ENCODE results near the gene SH2D7.
A peak's percentile ranks its signal among the peaks of the same experiment; 100 is the strongest.

SH2D7 gene

GRCh38 chr15:78055919-78056713 lies 36.2 kb upstream of the SH2D7 start:
- Mint-ChIP-seq H3K4me1 (peaks cover 93% of the 10 kb centered on the region), H3K9me3 (no peaks in the 10 kb centered on the region), H3K4me3 (peak overlapping the region; percentile 39), H3K27ac (peak overlapping the region; percentile 91), H3K27me3 (no peaks in the 10 kb centered on the region), H3K36me3 (ENCODE audit: low read depth) (peaks cover 21% of the 10 kb centered on the region)
- DNase-seq: no peak
- peak; percentile 23 for ATAC-seq

GRCh38 chr15:78056714-78057269 lies 35.6 kb upstream of the SH2D7 start:
- Mint-ChIP-seq H3K27ac (peak overlapping the region; percentile 91), H3K9me3 (no peaks in the 10 kb centered on the region), H3K36me3 (ENCODE audit: low read depth) (peaks cover 21% of the 10 kb centered on the region), H3K4me3 (peak overlapping the region; percentile 41), H3K4me1 (peaks cover 90% of the 10 kb centered on the region), H3K27me3 (no peaks in the 10 kb centered on the region)
- ATAC-seq: peak; percentile 1
- DNase-seq: no peak

- no peaks in the 10 kb centered on the region for H3K27me3 Mint-ChIP-seq
- H3K27ac Mint-ChIP-seq: no peak overlapping the region
- no peaks in the 10 kb centered on the region for H3K9me3 Mint-ChIP-seq
- no peak for DNase-seq
- peaks cover 15% of the 10 kb centered on the region for H3K36me3 Mint-ChIP-seq (ENCODE audit: low read depth)
- no peak for ATAC-seq
- no peak overlapping the region for H3K4me3 Mint-ChIP-seq
- peaks cover 89% of the 10 kb centered on the region for H3K4me1 Mint-ChIP-seq
Observed at GRCh38 chr15:78057803-78058202, 34.6 kb upstream of the SH2D7 start.

- DNase-seq (no peak), ATAC-seq (no peak)
- no peak overlapping the region for H3K4me3 Mint-ChIP-seq
- H3K27me3 Mint-ChIP-seq: no peaks in the 10 kb centered on the region
- H3K4me1 Mint-ChIP-seq: peaks cover 89% of the 10 kb centered on the region
- peaks cover 9% of the 10 kb centered on the region for H3K36me3 Mint-ChIP-seq (ENCODE audit: low read depth)
- H3K27ac Mint-ChIP-seq: peak overlapping the region; percentile 19
- H3K9me3 Mint-ChIP-seq: no peaks in the 10 kb centered on the region
Observed at GRCh38 chr15:78058401-78058935, 33.9 kb upstream of the SH2D7 start.

GRCh38 chr15:78059110-78059839 lies 33.1 kb upstream of the SH2D7 start:
- Mint-ChIP-seq H3K36me3 (ENCODE audit: low read depth) (peaks cover 3% of the 10 kb centered on the region), H3K4me1 (peaks cover 84% of the 10 kb centered on the region), H3K27ac (peak overlapping the region; percentile 19), H3K9me3 (no peaks in the 10 kb centered on the region), H3K4me3 (no peak overlapping the region), H3K27me3 (no peaks in the 10 kb centered on the region)
- ATAC-seq: no peak
- no peak for DNase-seq

- Mint-ChIP-seq H3K4me3 (no peak overlapping the region), H3K36me3 (ENCODE audit: low read depth) (peaks cover 1% of the 10 kb centered on the region), H3K27ac (no peak overlapping the region), H3K4me1 (peaks cover 74% of the 10 kb centered on the region), H3K9me3 (no peaks in the 10 kb centered on the region), H3K27me3 (no peaks in the 10 kb centered on the region)
- no peak for DNase-seq
- no peak for ATAC-seq
Observed at GRCh38 chr15:78060232-78060631, 32.1 kb upstream of the SH2D7 start.

- DNase-seq (no peak), ATAC-seq (peak; percentile 69)
- Mint-ChIP-seq H3K4me3 (peak overlapping the region; percentile 67), H3K27ac (peak overlapping the region; percentile 5), H3K36me3 (ENCODE audit: low read depth) (no peaks in the 10 kb centered on the region), H3K27me3 (no peaks in the 10 kb centered on the region), H3K4me1 (peaks cover 57% of the 10 kb centered on the region), H3K9me3 (no peaks in the 10 kb centered on the region)
Observed at GRCh38 chr15:78061963-78062427, 30.4 kb upstream of the SH2D7 start.

GRCh38 chr15:78063217-78063616 lies 29.1 kb upstream of the SH2D7 start:
- H3K9me3 Mint-ChIP-seq: no peaks in the 10 kb centered on the region
- no peak overlapping the region for H3K4me3 Mint-ChIP-seq
- peaks cover 45% of the 10 kb centered on the region for H3K4me1 Mint-ChIP-seq
- H3K27ac Mint-ChIP-seq: no peak overlapping the region
- H3K27me3 Mint-ChIP-seq: no peaks in the 10 kb centered on the region
- H3K36me3 Mint-ChIP-seq (ENCODE audit: low read depth): no peaks in the 10 kb centered on the region
- DNase-seq: no peak
- no peak for ATAC-seq

- Mint-ChIP-seq H3K4me3 (no peak overlapping the region), H3K36me3 (ENCODE audit: low read depth) (no peaks in the 10 kb centered on the region), H3K4me1 (peaks cover 37% of the 10 kb centered on the region), H3K9me3 (no peaks in the 10 kb centered on the region), H3K27me3 (no peaks in the 10 kb centered on the region), H3K27ac (no peak overlapping the region)
- ATAC-seq (no peak), DNase-seq (no peak)
Observed at GRCh38 chr15:78063970-78064385, 28.4 kb upstream of the SH2D7 start.

GRCh38 chr15:78064544-78064943 lies 27.8 kb upstream of the SH2D7 start:
- ATAC-seq: no peak
- no peak for DNase-seq
- H3K36me3 Mint-ChIP-seq (ENCODE audit: low read depth): no peaks in the 10 kb centered on the region
- H3K27me3 Mint-ChIP-seq: no peaks in the 10 kb centered on the region
- H3K4me1 Mint-ChIP-seq: peaks cover 31% of the 10 kb centered on the region
- no peak overlapping the region for H3K4me3 Mint-ChIP-seq
- H3K27ac Mint-ChIP-seq: no peak overlapping the region
- H3K9me3 Mint-ChIP-seq: no peaks in the 10 kb centered on the region

- Mint-ChIP-seq H3K4me1 (peaks cover 23% of the 10 kb centered on the region), H3K9me3 (no peaks in the 10 kb centered on the region), H3K27me3 (no peaks in the 10 kb centered on the region), H3K27ac (peak overlapping the region; percentile 62), H3K4me3 (peak overlapping the region; percentile 1), H3K36me3 (ENCODE audit: low read depth) (no peaks in the 10 kb centered on the region)
- ATAC-seq (no peak), DNase-seq (no peak)
Observed at GRCh38 chr15:78065284-78065872, 27.0 kb upstream of the SH2D7 start.

- no peaks in the 10 kb centered on the region for H3K9me3 Mint-ChIP-seq
- peaks cover 20% of the 10 kb centered on the region for H3K4me1 Mint-ChIP-seq
- H3K4me3 Mint-ChIP-seq: peak overlapping the region; percentile 1
- H3K27ac Mint-ChIP-seq: peak overlapping the region; percentile 62
- ATAC-seq: peak; percentile 35
- H3K36me3 Mint-ChIP-seq (ENCODE audit: low read depth): no peaks in the 10 kb centered on the region
- H3K27me3 Mint-ChIP-seq: no peaks in the 10 kb centered on the region
- no peak for DNase-seq
Observed at GRCh38 chr15:78065973-78066946, 26.1 kb upstream of the SH2D7 start.

- peak overlapping the region; percentile 93 for H3K27ac Mint-ChIP-seq
Observed at GRCh38 chr15:78067328-78068228, 24.8 kb upstream of the SH2D7 start.

More at GRCh38 chr15:78067328-78068228, 24.8 kb upstream of the SH2D7 start:
- DNase-seq: no peak
- no peaks in the 10 kb centered on the region for H3K9me3 Mint-ChIP-seq
- H3K4me1 Mint-ChIP-seq: peaks cover 24% of the 10 kb centered on the region
- H3K27me3 Mint-ChIP-seq: no peaks in the 10 kb centered on the region
- no peak overlapping the region for H3K4me3 Mint-ChIP-seq
- H3K36me3 Mint-ChIP-seq (ENCODE audit: low read depth): no peaks in the 10 kb centered on the region
- no peak for ATAC-seq

All from activated naive CD8-positive, alpha-beta T cell treated with anti-CD3 and anti-CD28 coated beads, Interleukin-2, amount 50 U/mL, for 24 hours (primary cell).